Activated CD8-positive, alpha-beta T cell treated with anti-CD3 and anti-CD28 coated beads, Interleukin-2, amount 10 ng/mL, durations not matched to agents 7 days and 5 days (primary cell): Measurements from ENCODE around the gene PPM1J. TPM values are rescaled to one million over a fixed set of nuclear protein-coding genes. Genes with fewer than 3 reads are reported as not detected.

Experiments used
- ATAC-seq: fragments of 150-1000 bp; cut with Tn5 transposase; one replicate; pipeline ENCODE4 v1.10.0; 2021; ENCODE audit warnings: moderate library complexity
- CTCF ChIA-PET: fragments of 350-600 bp; sonication (Branson Sonifier 250); formaldehyde crosslinking; loops from one replicate; lab custom pipeline; 2021; ENCODE audit warnings: antibody characterized with exemption; lab: Charles Lee
- POLR2A ChIA-PET: fragments of 350-600 bp; sonication (Branson Sonifier 250); formaldehyde crosslinking; loops from one replicate; lab custom pipeline; 2021; ENCODE audit warnings: antibody characterized with exemption; lab: Charles Lee
- DNase-seq: peaks from one replicate; pipeline ENCODE4 v3.0.0-alpha.2; 2020
- H3K27ac Mint-ChIP-seq: one replicate; pipeline ENCODE4 v1.8.0; 2021; ENCODE audit warnings: mild to moderate bottlenecking, mixed read lengths
- H3K27me3 Mint-ChIP-seq: one replicate; pipeline ENCODE4 v1.8.0; 2021; ENCODE audit warnings: low read depth, mixed read lengths
- H3K36me3 Mint-ChIP-seq: one replicate; pipeline ENCODE4 v1.8.0; 2021; ENCODE audit warnings: low read depth, mixed read lengths
- H3K4me1 Mint-ChIP-seq: one replicate; pipeline ENCODE4 v1.8.0; 2021; ENCODE audit warnings: low read depth, mixed read lengths
- H3K4me3 Mint-ChIP-seq: one replicate; pipeline ENCODE4 v1.8.0; 2021; ENCODE audit warnings: mild to moderate bottlenecking, mixed read lengths
- H3K9me3 Mint-ChIP-seq: one replicate; pipeline ENCODE4 v1.8.0; 2022; ENCODE audit warnings: mixed read lengths; ENCODE audit not compliant: insufficient read depth
- total RNA-seq, 2 experiments: library from RNA; stranded (reverse); gene quantifications; one replicate each; pipeline ENCODE4 v1.2.3, GENCODE V29; 2021

The PPM1J gene
- total RNA-seq, 2 experiments from 2014 or later: not detected

- peaks cover 72% of the 10 kb centered on the region for H3K4me1 Mint-ChIP-seq
- DNase-seq: no peak
- H3K4me3 Mint-ChIP-seq: no peak overlapping the region
- H3K27me3 Mint-ChIP-seq: peaks cover 4% of the 10 kb centered on the region
- H3K9me3 Mint-ChIP-seq: no peaks in the 10 kb centered on the region
- no peak for ATAC-seq
- POLR2A ChIA-PET: interaction anchor here (1.0 to 3.5 kb wide), 4 partner anchors 12 to 84 kb away, joined by 3 to 36 read pairs (median 4); partner anchors contain the start of genes CAPZA1, MOV10 and ST7L
- H3K27ac Mint-ChIP-seq: peak overlapping the region; percentile 91
- peaks cover 49% of the 10 kb centered on the region for H3K36me3 Mint-ChIP-seq
- CTCF ChIA-PET: interaction anchor here (0.7 to 6.9 kb wide), 7 partner anchors 14 to 370 kb away, joined by 3 to 56 read pairs (median 12); partner anchors contain the start of genes LRIG2, MOV10 and PPM1J
These were observed 12.5 kb downstream of the PPM1J start for GRCh38 chr1:112702420-112703261.

GRCh38 chr1:112702067-112702395 is 13.1 kb downstream of the PPM1J start:
- Mint-ChIP-seq H3K36me3 (peaks cover 51% of the 10 kb centered on the region), H3K9me3 (no peaks in the 10 kb centered on the region), H3K4me1 (peaks cover 70% of the 10 kb centered on the region), H3K27me3 (no peaks in the 10 kb centered on the region), H3K27ac (peak overlapping the region; percentile 91), H3K4me3 (no peak overlapping the region)
- ATAC-seq (no peak), DNase-seq (no peak)
- ChIA-PET POLR2A (interaction anchor here (1.0 to 3.5 kb wide), 3 partner anchors 11 to 84 kb away, joined by 3 to 36 read pairs (median 5); partner anchors contain the start of genes CAPZA1, MOV10 and ST7L), CTCF (interaction anchor here (1.0 to 6.9 kb wide), 3 partner anchors 15 to 200 kb away, joined by 3 to 56 read pairs (median 3); partner anchors contain the start of genes MOV10 and PPM1J)

- H3K4me3 Mint-ChIP-seq: no peak overlapping the region
- H3K4me1 Mint-ChIP-seq: peaks cover 70% of the 10 kb centered on the region
- peak overlapping the region; percentile 91 for H3K27ac Mint-ChIP-seq
- H3K36me3 Mint-ChIP-seq: peaks cover 55% of the 10 kb centered on the region
- ATAC-seq (no peak), DNase-seq (no peak)
- no peaks in the 10 kb centered on the region for H3K27me3 Mint-ChIP-seq
- H3K9me3 Mint-ChIP-seq: no peaks in the 10 kb centered on the region
- POLR2A ChIA-PET: interaction anchor here (0.9 to 3.7 kb wide), 3 partner anchors 27 to 82 kb away, joined by 5 to 21 read pairs (median 5); partner anchors contain the start of genes MOV10 and ST7L
- CTCF ChIA-PET: interaction anchor here (1.0 to 6.9 kb wide), 3 partner anchors 15 to 199 kb away, joined by 3 to 56 read pairs (median 3); partner anchors contain the start of genes MOV10 and PPM1J
These were observed 13.7 kb downstream of the PPM1J start for GRCh38 chr1:112701227-112702066.

- ATAC-seq (peak; percentile 41), DNase-seq (peak; percentile 81)
- Mint-ChIP-seq H3K36me3 (peaks cover 60% of the 10 kb centered on the region), H3K9me3 (no peaks in the 10 kb centered on the region), H3K27ac (peak overlapping the region; percentile 91), H3K4me1 (peaks cover 62% of the 10 kb centered on the region), H3K4me3 (no peak overlapping the region), H3K27me3 (no peaks in the 10 kb centered on the region)
- ChIA-PET CTCF (interaction anchor here (0.7 to 6.9 kb wide), 2 partner anchors 16 to 26 kb away, joined by 3 to 56 read pairs; partner anchors contain the start of genes MOV10 and PPM1J), POLR2A (interaction anchor here (0.8 to 3.7 kb wide), 3 partner anchors 26 to 83 kb away, joined by 3 to 21 read pairs (median 5); partner anchors contain the start of genes MOV10 and ST7L)
These were observed 14.6 kb downstream of the PPM1J start for GRCh38 chr1:112700290-112701226.

- peaks cover 52% of the 10 kb centered on the region for H3K4me1 Mint-ChIP-seq
- no peaks in the 10 kb centered on the region for H3K9me3 Mint-ChIP-seq
- ATAC-seq (no peak), DNase-seq (no peak)
- ChIA-PET CTCF (interaction anchor here (0.9 to 6.9 kb wide), 3 partner anchors 9 to 86 kb away, joined by 3 to 56 read pairs (median 3); partner anchors contain the start of gene PPM1J), POLR2A (interaction anchor here (0.8 to 3.7 kb wide), 3 partner anchors 25 to 336 kb away, joined by 3 to 21 read pairs (median 3); partner anchors contain the start of genes MOV10 and ST7L)
- H3K36me3 Mint-ChIP-seq: peaks cover 68% of the 10 kb centered on the region
- H3K4me3 Mint-ChIP-seq: no peak overlapping the region
- no peaks in the 10 kb centered on the region for H3K27me3 Mint-ChIP-seq
- H3K27ac Mint-ChIP-seq: peak overlapping the region; percentile 91
These were observed 15.5 kb downstream of the PPM1J start for GRCh38 chr1:112699425-112700144.

GRCh38 chr1:112698366-112699310 is 16.5 kb downstream of the PPM1J start:
- ChIA-PET POLR2A (interaction anchor here (0.8 to 3.7 kb wide), 3 partner anchors 24 to 335 kb away, joined by 3 to 21 read pairs (median 3); partner anchors contain the start of genes MOV10 and ST7L), CTCF (interaction anchor here (0.9 to 6.9 kb wide), 4 partner anchors 9 to 85 kb away, joined by 3 to 56 read pairs (median 6); partner anchors contain the start of gene PPM1J)
- peaks cover 42% of the 10 kb centered on the region for H3K4me1 Mint-ChIP-seq
- ATAC-seq (no peak), DNase-seq (no peak)
- no peak overlapping the region for H3K4me3 Mint-ChIP-seq
- peaks cover 65% of the 10 kb centered on the region for H3K36me3 Mint-ChIP-seq
- peak overlapping the region; percentile 91 for H3K27ac Mint-ChIP-seq
- H3K27me3 Mint-ChIP-seq: no peaks in the 10 kb centered on the region
- H3K9me3 Mint-ChIP-seq: no peaks in the 10 kb centered on the region

- Mint-ChIP-seq H3K4me1 (peaks cover 36% of the 10 kb centered on the region), H3K4me3 (no peak overlapping the region), H3K36me3 (peaks cover 62% of the 10 kb centered on the region), H3K27ac (no peak overlapping the region), H3K27me3 (no peaks in the 10 kb centered on the region), H3K9me3 (no peaks in the 10 kb centered on the region)
- POLR2A ChIA-PET: interaction anchor here (0.8 to 3.7 kb wide), 2 partner anchors 23 to 62 kb away, joined by 3 to 21 read pairs; partner anchors contain the start of gene MOV10
- no peak for ATAC-seq
- no peak for DNase-seq
- CTCF ChIA-PET: interaction anchor here (2.9 kb wide), 1 partner anchor 10 kb away, joined by 10 read pairs; no protein-coding TSS in a partner anchor
These were observed 17.3 kb downstream of the PPM1J start for GRCh38 chr1:112697781-112698201.

- ChIA-PET CTCF (interaction anchor here (2.9 kb wide), 1 partner anchor 11 kb away, joined by 10 read pairs; no protein-coding TSS in a partner anchor), POLR2A (interaction anchor here (0.8 kb wide), 1 partner anchor 61 kb away, joined by 3 read pairs; no protein-coding TSS in a partner anchor)
- Mint-ChIP-seq H3K27ac (no peak overlapping the region), H3K9me3 (no peaks in the 10 kb centered on the region), H3K4me1 (peaks cover 25% of the 10 kb centered on the region), H3K36me3 (peaks cover 57% of the 10 kb centered on the region), H3K27me3 (no peaks in the 10 kb centered on the region), H3K4me3 (no peak overlapping the region)
- no peak for ATAC-seq
- DNase-seq: no peak
These were observed 18.4 kb downstream of the PPM1J start for GRCh38 chr1:112696578-112697314.
